ENCODE measurements around the gene ERC2. TPM values are rescaled to one million over a fixed set of nuclear protein-coding genes. Genes with fewer than 3 reads are reported as not detected.

ERC2 gene
- total and polyA plus RNA-seq, 2 donors (not counting 3 experiments of a cell fraction or from before 2014, with no cell fraction given): 5.6 to 15.5 TPM

GRCh38 chr3:55687526-55687925 lies 780.7 kb downstream of the ERC2 start:
- TF ChIP-seq MAX (IDR thresholded peaks at IDR 0.05; ENCODE audit: insufficient read depth, insufficient read length) (no peak), JUN (IDR thresholded peaks at IDR 0.05; ENCODE audit: borderline replicate concordance, insufficient read depth, insufficient read length, low read depth) (no peak), GATA2 (IDR thresholded peaks at IDR 0.05; ENCODE audit: insufficient read depth, insufficient read length, low read depth, low read length) (no peak), EZH2 (IDR thresholded peaks at IDR 0.05; ENCODE audit: borderline replicate concordance, low read depth, low read length, severe bottlenecking) (no peak), POLR2A (IDR thresholded peaks at IDR 0.05; ENCODE audit: low read depth, low read length) (no peak), FOS (IDR thresholded peaks at IDR 0.05; ENCODE audit: borderline replicate concordance, insufficient read depth, low read length) (no peak), POLR2AphosphoS5 (IDR thresholded peaks at IDR 0.05; ENCODE audit: insufficient read depth, low read depth, low read length) (no peak), CTCF (IDR thresholded peaks at IDR 0.05; ENCODE audit: extremely low read depth in 1 of 2, insufficient read depth in 1 of 2, low read depth in 1 of 2, low read length in 2 of 2) (no peak), MYC (IDR thresholded peaks at IDR 0.05; ENCODE audit: low read depth, low read length) (no peak)
- Histone ChIP-seq H3K36me3 (ENCODE audit: control insufficient read depth in 2 of 2, extremely low read depth in 1 of 2, insufficient read depth in 2 of 2, low read length in 2 of 2) (no peaks in the 10 kb centered on the region), H3K27me3 (ENCODE audit: control insufficient read depth in 2 of 2, insufficient read depth in 2 of 2, low read length in 2 of 2) (no peaks in the 10 kb centered on the region), H3K9me1 (replicated peaks; ENCODE audit: control insufficient read depth, extremely low read depth, insufficient read depth, low read length) (no peaks in the 10 kb centered on the region), H3K4me3 (replicated peaks in 1 of 3; ENCODE audit: insufficient read depth in 1 of 3, low read depth in 1 of 3, low read length in 3 of 3) (no peak overlapping the region), H3K9me3 (replicated peaks; ENCODE audit: control insufficient read depth, insufficient read depth, low read length) (no peaks in the 10 kb centered on the region), H3K27ac (ENCODE audit: insufficient read depth, low read depth, low read length) (no peak overlapping the region), H2AFZ (ENCODE audit: low read depth, low read length) (no peak overlapping the region), H3K9ac (replicated peaks; ENCODE audit: extremely low read depth, insufficient read depth, low read length) (no peak overlapping the region), H4K20me1 (replicated peaks; ENCODE audit: control insufficient read depth, extremely low read depth, insufficient read depth, low read length) (no peaks in the 10 kb centered on the region), H3K79me2 (ENCODE audit: control insufficient read depth, insufficient read depth, low read length) (no peaks in the 10 kb centered on the region), H3K4me1 (ENCODE audit: control insufficient read depth, extremely low read depth, insufficient read depth, low read length) (no peaks in the 10 kb centered on the region), H3K4me2 (ENCODE audit: insufficient read depth, low read length) (no peak overlapping the region)
- intact Hi-C loops (cut with micrococcal nuclease) (no loop called here), dilution Hi-C loops (cut with MboI; ENCODE audit: extremely low pct_ligation_motif_present, low sequenced_read_pairs) (no loop called here)
- ChIA-PET POLR2A (no interaction called here), CTCF (no interaction called here)
- no TSS peak for BruUV-seq (replicated peaks)
- no peak for FAIRE-seq
- DNase-seq (ENCODE audit: low read depth, low spot score): no peak
